GM21619 (cell line): ENCODE data around the gene CCDC141.
A peak's percentile ranks its signal among the peaks of the same experiment; 100 is the strongest.

Experiments used
- ATAC-seq: cut with Tn5 transposase; IDR thresholded peaks from one replicate; pipeline ENCODE4 v1.9.1; 2021; ENCODE audit not compliant: unreplicated experiment

The CCDC141 gene

GRCh38 chr2:178796079-178796677, 253.8 kb downstream of the CCDC141 start:
- ATAC-seq, result no peak

- ATAC-seq, result no peak
These were observed 262.0 kb downstream of the CCDC141 start for GRCh38 chr2:178787934-178788333.

- ATAC-seq, result no peak
These were observed 262.8 kb downstream of the CCDC141 start for GRCh38 chr2:178787155-178787554.

- no peak for ATAC-seq
These were observed 266.0 kb downstream of the CCDC141 start for GRCh38 chr2:178783889-178784288.

- ATAC-seq, result peak; percentile 85
These were observed 267.7 kb downstream of the CCDC141 start for GRCh38 chr2:178782236-178782635.
